Stimulated activated CD4-positive, alpha-beta T cell treated with anti-CD3 and anti-CD28 coated beads, TNF-alpha, amount 100 ng/mL, for 1 hour (primary cell): Measurements from ENCODE around the gene SPSB4.

Experiments
- DNase-seq, 3 donors: peaks; one replicate each; pipeline ENCODE4 v3.0.0-alpha.2; 2020; ENCODE audit warnings: low read depth in 3 of 3, low spot score in 1 of 3

SPSB4 gene

GRCh38 chr3:141052201-141053069 is 1.3 kb downstream of the SPSB4 start:
- no peak for DNase-seq

- DNase-seq, result no peak
Observed at GRCh38 chr3:141055136-141055535, 4.0 kb downstream of the SPSB4 start.

- no peak for DNase-seq
Observed at GRCh38 chr3:141055536-141056445, 4.6 kb downstream of the SPSB4 start.

GRCh38 chr3:141056751-141057171 is 5.6 kb downstream of the SPSB4 start:
- DNase-seq, result no peak

- no peak for DNase-seq
Observed at GRCh38 chr3:141057436-141057835, 6.3 kb downstream of the SPSB4 start.

GRCh38 chr3:141057946-141058800 is 7.0 kb downstream of the SPSB4 start:
- no peak for DNase-seq

GRCh38 chr3:141058996-141059395 is 7.8 kb downstream of the SPSB4 start:
- DNase-seq, result no peak

- DNase-seq, result no peak
Observed at GRCh38 chr3:141059816-141060215, 8.7 kb downstream of the SPSB4 start.

- DNase-seq, result no peak
Observed at GRCh38 chr3:141060327-141060726, 9.2 kb downstream of the SPSB4 start.

GRCh38 chr3:141063831-141064230 is 12.7 kb downstream of the SPSB4 start:
- no peak for DNase-seq

- DNase-seq, result no peak
Observed at GRCh38 chr3:141064255-141064926, 13.2 kb downstream of the SPSB4 start.

GRCh38 chr3:141065258-141065657 is 14.1 kb downstream of the SPSB4 start:
- DNase-seq, result no peak

GRCh38 chr3:141065841-141066805 is 15.0 kb downstream of the SPSB4 start:
- no peak for DNase-seq

- no peak for DNase-seq
Observed at GRCh38 chr3:141067206-141067974, 16.2 kb downstream of the SPSB4 start.

- DNase-seq, result no peak
Observed at GRCh38 chr3:141070229-141070628, 19.1 kb downstream of the SPSB4 start.

- DNase-seq, result no peak
Observed at GRCh38 chr3:141070727-141071357, 19.7 kb downstream of the SPSB4 start.

- DNase-seq, result no peak
Observed at GRCh38 chr3:141071681-141072260, 20.6 kb downstream of the SPSB4 start.

- no peak for DNase-seq
Observed at GRCh38 chr3:141072950-141073349, 21.8 kb downstream of the SPSB4 start.
